Nephron progenitor cell (in vitro differentiated cells): Measurements from ENCODE around the gene ABCA8.
A peak's percentile ranks its signal among the peaks of the same experiment; 100 is the strongest.
"Not testable (repeated sequence)": the region's sequence is repeated elsewhere in the genome, so short reads cannot be mapped to it uniquely, and the experiment has no call there.

Experiments
- DNase-seq: peaks from one replicate; pipeline ENCODE4 v3.0.0; 2021
- H3K27ac Mint-ChIP-seq: 2 replicates; pipeline ENCODE4 v1.8.0; 2021; ENCODE audit warnings: mild to moderate bottlenecking, moderate library complexity, mixed read lengths
- H3K27me3 Mint-ChIP-seq: 2 replicates; pipeline ENCODE4 v1.8.0; 2021; ENCODE audit warnings: mild to moderate bottlenecking, low read depth, mixed read lengths; ENCODE audit not compliant: poor library complexity
- H3K36me3 Mint-ChIP-seq: 2 replicates; pipeline ENCODE4 v1.8.0; 2021; ENCODE audit warnings: low read depth, mixed read lengths
- H3K4me1 Mint-ChIP-seq: 2 replicates; pipeline ENCODE4 v1.8.0; 2021; ENCODE audit warnings: mixed read lengths
- H3K4me3 Mint-ChIP-seq: 2 replicates; pipeline ENCODE4 v1.8.0; 2021; ENCODE audit warnings: mild to moderate bottlenecking, moderate library complexity, mixed read lengths
- H3K9me3 Mint-ChIP-seq: 2 replicates; pipeline ENCODE4 v1.8.0; 2021; ENCODE audit warnings: mild to moderate bottlenecking, moderate library complexity, mixed read lengths
- TF ChIP-seq, protein P1 (sequence below): fragments of 200-600 bp; sonication (generic); IDR thresholded peaks from 2 replicates; pipeline ENCODE4 v1.5.0; 2021; ENCODE audit warnings: antibody characterized with exemption

ABCA8 gene

DNA sequence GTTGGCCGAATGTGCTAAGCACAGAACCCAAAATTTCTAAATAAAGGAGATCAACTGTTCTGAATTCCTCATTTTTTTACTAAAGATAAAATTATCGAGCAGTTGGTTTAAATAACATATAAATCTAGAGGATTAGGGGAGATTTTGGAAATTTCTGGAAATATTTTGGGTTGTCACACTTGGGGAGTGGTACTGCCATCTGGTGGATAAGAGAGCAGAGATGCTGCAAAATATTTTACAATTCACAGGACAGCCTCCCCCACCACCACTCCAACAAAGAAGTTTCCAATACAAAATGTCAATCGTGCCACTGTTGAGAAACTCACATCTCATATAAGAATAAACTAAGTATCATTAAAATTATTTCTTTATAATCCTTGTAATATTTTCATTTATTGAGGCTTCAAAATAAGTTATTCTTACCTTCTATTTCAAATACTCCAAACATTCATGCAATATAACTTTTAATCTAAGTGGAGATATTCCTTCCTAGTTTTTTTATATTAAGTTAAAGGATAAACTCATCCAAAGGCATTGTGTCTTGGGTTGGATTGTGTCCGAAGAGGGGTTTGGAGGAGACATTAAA lies 17.0 kb upstream of the ABCA8 start:
- Mint-ChIP-seq H3K4me1 (peaks cover 5% of the 10 kb centered on the region), H3K4me3 (no peak overlapping the region), H3K9me3 (no peaks in the 10 kb centered on the region), H3K27me3 (peaks cover 15% of the 10 kb centered on the region), H3K27ac (no peak overlapping the region), H3K36me3 (no peaks in the 10 kb centered on the region)
- no peak for DNase-seq
- TF ChIP-seq, protein P1, sequence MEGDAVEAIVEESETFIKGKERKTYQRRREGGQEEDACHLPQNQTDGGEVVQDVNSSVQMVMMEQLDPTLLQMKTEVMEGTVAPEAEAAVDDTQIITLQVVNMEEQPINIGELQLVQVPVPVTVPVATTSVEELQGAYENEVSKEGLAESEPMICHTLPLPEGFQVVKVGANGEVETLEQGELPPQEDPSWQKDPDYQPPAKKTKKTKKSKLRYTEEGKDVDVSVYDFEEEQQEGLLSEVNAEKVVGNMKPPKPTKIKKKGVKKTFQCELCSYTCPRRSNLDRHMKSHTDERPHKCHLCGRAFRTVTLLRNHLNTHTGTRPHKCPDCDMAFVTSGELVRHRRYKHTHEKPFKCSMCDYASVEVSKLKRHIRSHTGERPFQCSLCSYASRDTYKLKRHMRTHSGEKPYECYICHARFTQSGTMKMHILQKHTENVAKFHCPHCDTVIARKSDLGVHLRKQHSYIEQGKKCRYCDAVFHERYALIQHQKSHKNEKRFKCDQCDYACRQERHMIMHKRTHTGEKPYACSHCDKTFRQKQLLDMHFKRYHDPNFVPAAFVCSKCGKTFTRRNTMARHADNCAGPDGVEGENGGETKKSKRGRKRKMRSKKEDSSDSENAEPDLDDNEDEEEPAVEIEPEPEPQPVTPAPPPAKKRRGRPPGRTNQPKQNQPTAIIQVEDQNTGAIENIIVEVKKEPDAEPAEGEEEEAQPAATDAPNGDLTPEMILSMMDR, result peak; percentile 59

DNA sequence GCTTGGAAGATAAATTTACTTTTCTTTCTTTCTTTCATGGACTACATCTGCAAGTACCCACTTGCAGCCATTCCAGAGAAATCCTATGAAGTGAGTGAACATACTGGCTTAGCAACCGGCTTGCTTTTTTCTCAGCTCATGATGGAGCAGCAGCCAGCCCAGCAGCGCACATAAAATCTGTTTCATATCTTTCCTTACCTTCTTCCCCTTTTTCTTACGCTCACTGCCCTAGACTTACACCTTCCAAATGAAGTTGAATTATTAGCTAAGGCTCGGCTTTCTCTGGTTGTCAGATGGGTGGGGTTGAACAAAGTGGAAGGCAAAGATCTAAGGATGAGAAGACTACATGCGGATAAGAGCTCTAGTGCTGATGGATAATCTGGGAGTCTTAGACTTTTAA lies 13.9 kb upstream of the ABCA8 start:
- no peak for DNase-seq
- Mint-ChIP-seq H3K9me3 (no peaks in the 10 kb centered on the region), H3K4me3 (no peak overlapping the region), H3K36me3 (no peaks in the 10 kb centered on the region), H3K27me3 (peaks cover 7% of the 10 kb centered on the region), H3K27ac (no peak overlapping the region), H3K4me1 (peaks cover 5% of the 10 kb centered on the region)
- TF ChIP-seq, protein P1, result no peak

DNA sequence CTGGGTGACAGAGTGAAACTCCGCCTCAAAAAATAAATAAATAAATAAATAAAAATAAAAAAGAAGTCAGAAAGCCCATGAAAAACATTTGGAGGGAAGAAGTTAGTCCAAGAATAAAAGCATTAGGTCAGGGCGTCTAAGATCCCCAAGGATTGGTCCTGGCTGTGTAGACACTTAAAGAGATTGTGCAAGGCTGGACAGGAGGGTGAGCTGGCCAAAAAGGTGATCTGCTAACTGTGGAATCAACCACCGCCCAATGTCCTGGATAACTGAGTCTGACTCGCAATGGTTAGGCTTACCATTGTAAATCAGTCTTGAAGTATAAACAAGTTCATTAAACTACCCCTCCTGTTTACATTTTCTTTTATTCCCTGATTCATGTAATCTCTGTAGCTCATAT lies 8.8 kb upstream of the ABCA8 start:
- no peaks in the 10 kb centered on the region for H3K4me1 Mint-ChIP-seq
- H3K27me3 Mint-ChIP-seq, result no peaks in the 10 kb centered on the region
- no peak overlapping the region for H3K4me3 Mint-ChIP-seq
- H3K9me3 Mint-ChIP-seq, result peaks cover 5% of the 10 kb centered on the region
- TF ChIP-seq, protein P1, result no peak
- H3K36me3 Mint-ChIP-seq, result no peaks in the 10 kb centered on the region
- DNase-seq, result no peak
- no peak overlapping the region for H3K27ac Mint-ChIP-seq

DNA sequence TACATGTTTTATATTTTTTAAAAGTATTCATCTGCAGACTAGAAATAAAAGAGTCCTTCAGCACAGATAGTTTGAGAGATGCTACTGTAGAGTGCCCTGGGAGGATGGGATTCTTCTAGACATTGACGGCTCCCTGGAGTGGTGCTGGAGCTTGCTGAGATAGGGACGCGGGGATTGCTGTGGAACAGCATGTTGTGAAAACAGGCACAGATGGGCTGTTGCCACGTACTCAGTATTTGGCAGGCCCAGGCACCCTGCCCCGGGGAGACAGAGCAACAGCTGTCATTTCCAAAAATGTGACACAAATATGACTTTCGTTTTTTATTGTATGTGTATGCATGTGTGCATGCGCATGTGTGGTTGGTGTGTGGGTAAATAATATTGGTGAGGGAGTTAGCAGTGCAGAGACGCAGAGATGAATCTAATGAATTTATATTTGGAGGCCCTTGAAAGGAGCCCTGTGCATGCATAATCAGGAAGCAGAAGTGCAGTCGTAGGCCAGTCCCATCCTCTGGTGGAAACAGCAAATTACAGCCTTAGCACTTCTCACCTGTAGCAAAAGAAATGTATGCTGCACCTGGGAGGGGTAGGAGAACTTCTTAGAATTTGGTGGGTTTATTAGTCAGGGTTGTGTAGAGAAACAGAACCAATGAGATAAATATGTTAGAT lies 6.2 kb upstream of the ABCA8 start:
- no peak overlapping the region for H3K27ac Mint-ChIP-seq
- no peaks in the 10 kb centered on the region for H3K36me3 Mint-ChIP-seq
- H3K4me3 Mint-ChIP-seq, result no peak overlapping the region
- H3K4me1 Mint-ChIP-seq, result no peaks in the 10 kb centered on the region
- no peaks in the 10 kb centered on the region for H3K27me3 Mint-ChIP-seq
- TF ChIP-seq, protein P1, result no peak
- no peak for DNase-seq
- peaks cover 5% of the 10 kb centered on the region for H3K9me3 Mint-ChIP-seq

DNA sequence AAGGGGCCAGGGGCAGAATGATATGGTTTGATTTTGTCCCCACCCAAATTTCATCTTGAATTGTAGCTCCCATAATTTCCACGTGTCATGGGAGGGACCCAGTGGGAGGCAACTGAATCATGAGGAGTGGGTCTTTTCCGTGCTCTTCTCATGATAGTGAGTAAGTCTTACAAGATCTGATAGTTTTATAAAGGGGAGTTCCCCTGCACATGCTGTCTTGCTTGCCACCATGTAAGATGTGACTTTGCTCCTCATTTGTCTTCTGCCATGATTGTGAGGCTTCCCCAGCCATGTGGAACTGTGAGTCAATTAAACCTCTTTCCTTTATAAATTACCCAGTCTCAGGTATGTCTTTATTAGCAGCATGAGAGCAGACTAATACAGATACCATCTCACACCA lies 3.9 kb upstream of the ABCA8 start:
- not testable (repeated sequence) for H3K27ac Mint-ChIP-seq, H3K27me3 Mint-ChIP-seq, H3K4me1 Mint-ChIP-seq, H3K4me3 Mint-ChIP-seq, H3K36me3 Mint-ChIP-seq, H3K9me3 Mint-ChIP-seq, DNase-seq

DNA sequence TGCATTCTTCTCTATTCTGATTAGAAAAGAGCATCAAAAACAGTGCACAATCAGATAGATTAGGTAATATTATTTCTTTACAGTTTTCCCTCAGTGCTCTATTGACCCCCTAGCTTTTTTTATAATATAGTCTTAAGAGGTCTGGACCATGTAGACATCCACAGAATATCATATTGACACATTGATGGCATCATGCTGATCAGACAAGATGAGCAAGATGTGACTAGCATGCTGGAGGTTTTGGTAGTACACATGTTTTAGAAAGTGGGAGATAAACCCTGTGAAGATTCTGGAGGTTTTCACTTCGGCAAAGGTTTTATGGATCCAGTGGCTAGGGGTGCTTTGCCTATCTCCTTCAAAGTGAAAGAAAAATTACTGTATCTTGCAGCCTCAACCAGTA lies 2.8 kb upstream of the ABCA8 start:
- DNase-seq, result no peak
- Mint-ChIP-seq H3K9me3 (peaks cover 5% of the 10 kb centered on the region), H3K4me3 (no peak overlapping the region), H3K4me1 (no peaks in the 10 kb centered on the region), H3K27ac (no peak overlapping the region), H3K36me3 (no peaks in the 10 kb centered on the region), H3K27me3 (no peaks in the 10 kb centered on the region)
- TF ChIP-seq, protein P1, result no peak
